Parathyroid adenoma (tissue), 2 donors: ENCODE results near the gene HSPA12A.

Source experiments
- H2AFZ ChIP-seq: fragments of 300-600 bp; sonication (generic); one replicate; pipeline ENCODE4 v1.7.0; 2017; ENCODE audit warnings: antibody characterized with exemption, mild to moderate bottlenecking
- H3K27ac ChIP-seq: fragments of 300-600 bp; sonication (generic); one replicate; pipeline ENCODE4 v1.7.0; 2017
- H3K27me3 ChIP-seq: fragments of 300-600 bp; sonication (generic); one replicate; pipeline ENCODE4 v1.7.0; 2017; ENCODE audit warnings: low read length; ENCODE audit not compliant: control insufficient read depth, insufficient read depth
- H3K36me3 ChIP-seq: fragments of 300-600 bp; sonication (generic); one replicate; pipeline ENCODE4 v1.7.0; 2017; ENCODE audit warnings: low read length; ENCODE audit not compliant: control insufficient read depth, insufficient read depth
- H3K4me1 ChIP-seq: fragments of 300-600 bp; sonication (generic); one replicate; pipeline ENCODE4 v1.7.0; 2017; ENCODE audit warnings: control low read depth
- H3K4me2 ChIP-seq: fragments of 300-600 bp; sonication (generic); one replicate; pipeline ENCODE4 v1.7.0; 2017; ENCODE audit warnings: low read length
- H3K4me3 ChIP-seq: fragments of 300-600 bp; sonication (generic); one replicate; pipeline ENCODE4 v1.7.0; 2017; ENCODE audit warnings: low read depth, low read length
- H3K79me2 ChIP-seq: fragments of 300-600 bp; sonication (generic); one replicate; pipeline ENCODE4 v1.7.0; 2017; ENCODE audit warnings: control low read depth
- H3K9ac ChIP-seq: fragments of 300-600 bp; sonication (generic); one replicate; pipeline ENCODE4 v1.7.0; 2017; ENCODE audit warnings: mild to moderate bottlenecking
- H3K9me3 ChIP-seq: fragments of 300-600 bp; sonication (generic); one replicate; pipeline ENCODE4 v1.7.0; 2017; ENCODE audit warnings: low read length; ENCODE audit not compliant: control insufficient read depth
- CTCF ChIP-seq: fragments of 300-600 bp; sonication (generic); IDR thresholded peaks from one replicate; pipeline ENCODE4 v1.7.0; 2017; ENCODE audit warnings: antibody characterized with exemption, mild to moderate bottlenecking
- donor health status: primary hyperparathyroidism.

The HSPA12A gene

GRCh38 chr10:116785867-116786266, 43.5 kb upstream of the HSPA12A start:
- H3K27me3 ChIP-seq: no peaks in the 10 kb centered on the region
- H2AFZ ChIP-seq: no peak overlapping the region
- no peak for TF ChIP-seq CTCF
- no peaks in the 10 kb centered on the region for H3K36me3 ChIP-seq
- H3K9ac ChIP-seq: no peak overlapping the region
- H3K27ac ChIP-seq: no peak overlapping the region
- no peaks in the 10 kb centered on the region for H3K9me3 ChIP-seq
- no peak overlapping the region for H3K4me3 ChIP-seq
- no peaks in the 10 kb centered on the region for H3K79me2 ChIP-seq
- no peak overlapping the region for H3K4me2 ChIP-seq
- no peaks in the 10 kb centered on the region for H3K4me1 ChIP-seq

GRCh38 chr10:116785282-116785681, 42.9 kb upstream of the HSPA12A start:
- H3K4me1 ChIP-seq: no peaks in the 10 kb centered on the region
- H2AFZ ChIP-seq: no peak overlapping the region
- no peaks in the 10 kb centered on the region for H3K27me3 ChIP-seq
- H3K9me3 ChIP-seq: no peaks in the 10 kb centered on the region
- H3K4me3 ChIP-seq: no peak overlapping the region
- H3K9ac ChIP-seq: no peak overlapping the region
- no peak for TF ChIP-seq CTCF
- H3K36me3 ChIP-seq: no peaks in the 10 kb centered on the region
- H3K27ac ChIP-seq: no peak overlapping the region
- H3K79me2 ChIP-seq: no peaks in the 10 kb centered on the region
- no peak overlapping the region for H3K4me2 ChIP-seq

GRCh38 chr10:116784651-116785050, 42.3 kb upstream of the HSPA12A start:
- no peak overlapping the region for H3K27ac ChIP-seq
- H3K9me3 ChIP-seq: no peaks in the 10 kb centered on the region

GRCh38 chr10:116784035-116784434, 41.7 kb upstream of the HSPA12A start:
- H3K27ac ChIP-seq: no peak overlapping the region

More at GRCh38 chr10:116784651-116785050, 42.3 kb upstream of the HSPA12A start:
- Histone ChIP-seq H3K27me3 (no peaks in the 10 kb centered on the region), H3K36me3 (no peaks in the 10 kb centered on the region), H3K4me1 (no peaks in the 10 kb centered on the region), H3K79me2 (no peaks in the 10 kb centered on the region), H3K9ac (no peak overlapping the region), H3K4me2 (no peak overlapping the region), H3K4me3 (no peak overlapping the region), H2AFZ (no peak overlapping the region)
- no peak for TF ChIP-seq CTCF

More at GRCh38 chr10:116784035-116784434, 41.7 kb upstream of the HSPA12A start:
- Histone ChIP-seq H3K36me3 (no peaks in the 10 kb centered on the region), H3K9me3 (no peaks in the 10 kb centered on the region), H3K4me1 (no peaks in the 10 kb centered on the region), H3K9ac (no peak overlapping the region), H3K27me3 (no peaks in the 10 kb centered on the region), H3K4me3 (no peak overlapping the region), H3K4me2 (no peak overlapping the region), H3K79me2 (no peaks in the 10 kb centered on the region), H2AFZ (no peak overlapping the region)
- TF ChIP-seq CTCF: no peak
